UCSD-AML1 (cell line): ENCODE data around the gene KHK.

Experiments
- DNase-seq: peaks from one replicate; lab custom pipeline; 2025; ENCODE audit not compliant: unreplicated experiment; lab: John Stamatoyannopoulos, UW

Gene KHK

GRCh38 chr2:27086724-27087593, at the start of gene KHK:
Gene KHK, plus strand, starts transcription at chr2:27086772. Its CDS starts 488 bp downstream, at chr2:27087260.
- DNase-seq = no peak

- no peak for DNase-seq
These were observed 48.6 kb upstream of the KHK start for GRCh38 chr2:27038012-27038411.

DNA sequence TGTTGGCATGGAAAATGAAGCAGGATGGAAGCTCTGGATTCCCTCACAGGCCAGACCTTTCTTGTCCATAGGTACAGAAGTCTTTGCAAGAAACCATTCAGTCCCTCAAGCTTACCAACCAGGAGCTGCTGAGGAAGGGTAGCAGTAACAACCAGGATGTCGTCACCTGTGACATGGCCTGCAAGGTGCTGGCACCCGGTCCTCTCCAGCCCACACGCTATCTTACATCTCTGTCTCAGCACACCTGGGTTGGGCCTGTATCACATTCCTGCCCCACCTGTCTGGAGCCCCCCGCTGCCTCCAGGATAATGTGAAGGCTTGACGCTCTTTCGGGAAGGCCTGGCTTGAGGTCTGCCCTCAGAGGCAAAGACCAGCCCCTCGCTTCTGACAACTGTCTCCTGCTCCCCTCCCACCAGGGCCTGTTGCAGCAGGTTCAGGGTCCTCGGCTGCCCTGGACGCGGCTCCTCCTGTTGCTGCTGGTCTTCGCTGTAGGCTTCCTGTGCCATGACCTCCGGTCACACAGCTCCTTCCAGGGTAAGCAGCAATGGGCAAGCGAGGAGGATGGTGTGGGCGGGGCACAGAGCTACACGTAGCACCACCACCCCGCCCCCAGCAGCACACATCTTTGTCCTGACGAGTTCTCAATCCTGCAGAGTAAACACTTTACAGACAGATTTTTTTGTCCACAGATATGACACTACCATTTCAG, 47.8 kb upstream of the KHK start:
- DNase-seq = no peak

DNA sequence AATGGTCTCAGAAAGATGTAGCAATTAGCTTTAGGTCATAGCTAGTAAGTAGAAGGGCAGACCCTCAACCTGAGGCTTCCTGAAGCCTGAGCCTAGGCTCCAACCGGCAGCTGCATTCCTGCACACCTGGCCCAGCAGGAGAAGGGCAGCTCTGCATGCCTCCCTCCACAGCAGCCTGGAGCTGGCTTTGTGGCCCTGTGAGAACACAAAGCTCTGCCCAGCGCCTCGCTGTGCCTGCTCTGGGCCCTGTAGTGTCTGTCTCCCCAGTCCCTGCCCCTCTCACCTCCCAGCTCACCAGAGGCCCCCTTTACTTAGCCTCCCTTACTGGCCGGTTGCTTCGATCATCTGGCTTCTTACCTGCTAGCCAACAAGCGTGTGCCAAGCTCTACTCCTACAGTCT, 47.1 kb upstream of the KHK start:
- DNase-seq = no peak

- DNase-seq = no peak
These were observed 46.7 kb upstream of the KHK start for GRCh38 chr2:27039871-27040270.

DNA sequence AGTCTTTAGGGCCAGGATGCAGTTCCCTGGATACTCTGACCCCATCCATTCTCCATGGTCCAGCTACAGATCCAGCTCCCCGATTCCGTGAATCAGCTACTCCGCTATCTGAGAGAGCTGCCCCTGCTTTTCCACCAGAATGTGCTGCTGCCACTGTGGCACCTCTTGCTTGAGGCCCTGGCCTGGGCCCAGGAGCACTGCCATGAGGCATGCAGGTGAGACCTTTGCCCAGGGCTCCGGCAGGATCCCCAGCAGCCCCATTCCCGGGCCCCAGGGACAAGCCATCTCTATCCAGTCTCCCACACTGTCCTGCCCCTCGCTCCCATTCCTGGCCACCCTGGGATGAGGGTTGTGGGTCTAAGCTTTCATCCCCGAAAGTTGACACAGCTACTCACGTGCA, 46.3 kb upstream of the KHK start:
- DNase-seq = no peak

DNA sequence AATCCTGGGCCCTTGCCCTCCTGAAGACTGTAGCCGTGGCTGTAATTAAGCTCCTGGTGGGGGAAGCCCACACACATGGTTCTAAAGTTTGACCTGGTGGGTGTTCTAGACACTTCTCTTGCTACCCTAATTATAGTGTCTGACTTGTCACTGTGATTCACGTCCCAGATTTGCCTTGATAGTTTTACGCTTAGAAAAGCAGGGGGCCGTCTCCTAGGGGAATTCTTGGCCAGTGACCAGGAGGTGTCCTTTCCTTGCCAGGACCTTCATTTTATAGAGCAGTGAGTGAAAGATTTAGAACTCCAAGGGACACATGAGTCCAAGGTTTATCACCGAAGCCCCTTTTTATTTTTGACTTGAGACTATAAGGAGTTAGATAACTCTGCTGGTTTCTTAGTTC, 44.8 kb upstream of the KHK start:
- DNase-seq = no peak

- DNase-seq = no peak
These were observed 44.4 kb upstream of the KHK start for GRCh38 chr2:27042159-27042661.

- no peak for DNase-seq
These were observed 43.5 kb upstream of the KHK start for GRCh38 chr2:27042985-27043634.

GRCh38 chr2:27049422-27050280, 36.9 kb upstream of the KHK start:
- DNase-seq = peak; percentile 79

DNA sequence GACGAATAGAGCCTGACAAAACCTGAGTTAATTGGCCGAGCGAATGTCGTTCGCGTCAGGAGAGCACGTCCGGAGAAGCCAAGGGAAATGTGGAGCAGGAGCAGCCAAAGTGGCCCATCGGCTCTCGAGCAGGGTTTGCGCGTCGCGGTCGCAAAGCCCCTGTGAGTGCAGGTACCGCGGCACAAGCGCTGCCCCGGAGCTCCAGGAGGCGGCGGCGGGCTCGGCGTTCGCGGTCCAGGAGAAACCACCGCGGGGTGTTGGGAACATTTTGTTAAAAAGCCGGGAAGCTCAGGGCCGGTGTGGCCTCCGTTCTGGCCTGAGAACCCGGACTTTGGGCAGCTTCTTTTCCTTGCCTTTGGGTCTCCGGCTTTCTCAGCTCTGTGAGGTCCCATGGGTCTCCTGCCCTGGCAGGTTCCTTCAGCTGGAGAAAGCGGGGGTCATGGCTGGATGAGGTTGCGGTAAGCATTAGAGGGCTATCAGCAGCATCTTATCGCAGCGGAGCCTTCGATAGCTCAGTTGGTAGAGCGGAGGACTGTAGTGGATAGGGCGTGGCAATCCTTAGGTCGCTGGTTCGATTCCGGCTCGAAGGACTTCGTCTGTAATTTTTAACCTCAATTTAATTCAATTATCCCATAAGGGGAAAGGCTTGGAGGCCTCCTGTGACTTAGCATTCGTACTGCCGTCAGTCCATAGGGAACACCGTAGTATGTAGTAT, 36.1 kb upstream of the KHK start:
- peak; percentile 95 for DNase-seq

- DNase-seq = peak; percentile 94
These were observed 35.3 kb upstream of the KHK start, which contains the start of gene AGBL5 for GRCh38 chr2:27050996-27051901. Gene AGBL5, plus strand, starts transcription at chr2:27051668. Its CDS starts 1,291 bp downstream, at chr2:27052959.

DNA sequence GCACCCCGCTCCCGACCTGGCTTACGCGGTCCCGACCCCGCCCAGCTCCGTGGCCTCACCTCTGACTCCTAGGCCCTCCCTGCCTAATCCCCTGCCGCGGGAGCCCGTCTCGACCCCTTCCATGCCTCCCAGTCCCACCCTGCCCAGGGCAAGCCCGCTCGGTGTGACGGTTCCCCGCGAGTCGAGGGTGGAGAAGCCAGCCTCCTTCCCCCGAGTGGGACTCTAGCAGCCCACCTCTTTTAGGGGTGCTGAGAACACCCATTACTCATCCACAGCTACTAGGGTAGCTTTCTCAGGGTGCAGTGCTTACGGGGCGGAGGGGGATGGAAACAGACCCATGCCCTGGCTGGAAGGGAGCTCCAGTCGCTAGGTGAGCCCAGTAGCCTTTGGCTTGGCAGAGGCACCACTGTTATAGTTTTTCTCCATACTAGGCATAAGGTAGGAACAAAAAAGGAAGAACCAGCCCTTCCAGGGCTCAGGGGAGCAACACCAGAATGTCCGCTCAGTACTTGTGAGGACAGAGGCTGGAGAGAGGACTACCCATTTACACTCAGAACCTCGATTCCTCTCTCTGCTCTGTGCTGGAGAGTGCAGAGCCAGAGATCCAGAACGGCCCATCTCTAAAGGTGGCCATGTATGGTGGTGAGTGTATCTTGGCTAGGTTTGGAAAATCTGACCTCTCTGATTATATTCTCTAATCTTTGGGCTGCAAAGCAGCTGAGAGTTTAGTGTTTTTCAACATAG, 34.5 kb upstream of the KHK start:
- DNase-seq = no peak

DNA sequence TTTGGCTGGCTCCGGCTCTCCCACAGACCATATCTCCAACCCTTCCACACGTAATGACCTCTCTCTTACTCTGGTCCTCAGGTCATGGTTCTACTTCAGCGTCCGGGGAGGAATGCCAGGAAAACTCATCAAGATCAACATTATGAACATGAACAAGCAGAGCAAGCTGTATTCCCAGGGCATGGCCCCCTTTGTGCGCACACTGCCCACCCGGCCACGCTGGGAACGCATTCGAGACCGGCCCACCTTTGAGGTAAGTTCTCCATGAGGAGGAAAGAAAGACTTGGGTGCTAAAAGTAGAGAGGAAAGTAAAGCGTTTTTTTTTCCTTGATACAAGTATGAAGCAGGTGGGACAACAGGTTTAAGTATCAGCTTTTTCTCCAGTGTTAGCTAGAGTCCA, 33.3 kb upstream of the KHK start:
- no peak for DNase-seq

GRCh38 chr2:27053776-27054175, 32.8 kb upstream of the KHK start:
- DNase-seq = no peak

DNA sequence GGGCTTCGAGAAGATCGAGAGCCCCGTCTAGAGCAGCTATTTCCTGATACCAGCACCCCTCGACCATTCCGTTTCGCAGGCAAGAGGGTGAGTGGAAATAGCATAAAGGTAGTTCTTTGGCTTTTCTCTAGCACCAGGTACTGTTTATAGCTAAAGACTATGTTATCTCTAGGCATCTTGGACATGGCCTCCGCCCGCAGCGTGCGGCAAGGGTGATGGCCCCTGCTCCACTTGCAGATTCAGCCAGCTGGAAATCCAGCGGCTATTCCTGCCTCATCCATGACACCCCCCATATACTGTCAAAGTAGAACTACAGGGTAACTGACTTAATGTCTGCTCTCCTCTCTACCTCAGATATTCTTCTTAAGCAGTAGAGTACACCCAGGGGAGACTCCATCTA, 31.9 kb upstream of the KHK start:
- DNase-seq = no peak

DNA sequence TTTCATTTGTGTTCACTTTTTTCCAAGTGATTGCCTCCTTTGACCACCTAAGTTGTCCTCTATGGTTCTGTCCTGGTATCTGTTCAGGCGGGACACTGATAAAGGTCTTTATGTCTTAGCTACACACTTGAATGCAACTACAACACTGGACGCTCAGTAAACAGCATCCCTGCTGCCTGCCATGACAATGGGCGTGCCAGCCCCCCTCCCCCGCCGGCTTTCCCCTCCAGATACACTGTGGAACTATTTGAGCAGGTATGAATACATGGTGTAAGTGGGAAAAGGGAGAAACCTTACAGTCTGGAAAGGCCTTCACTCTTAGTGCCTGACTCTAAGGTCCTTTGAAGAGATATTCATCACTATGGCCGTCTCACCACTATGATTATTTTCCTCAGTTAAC, 29.4 kb upstream of the KHK start:
- DNase-seq = no peak

DNA sequence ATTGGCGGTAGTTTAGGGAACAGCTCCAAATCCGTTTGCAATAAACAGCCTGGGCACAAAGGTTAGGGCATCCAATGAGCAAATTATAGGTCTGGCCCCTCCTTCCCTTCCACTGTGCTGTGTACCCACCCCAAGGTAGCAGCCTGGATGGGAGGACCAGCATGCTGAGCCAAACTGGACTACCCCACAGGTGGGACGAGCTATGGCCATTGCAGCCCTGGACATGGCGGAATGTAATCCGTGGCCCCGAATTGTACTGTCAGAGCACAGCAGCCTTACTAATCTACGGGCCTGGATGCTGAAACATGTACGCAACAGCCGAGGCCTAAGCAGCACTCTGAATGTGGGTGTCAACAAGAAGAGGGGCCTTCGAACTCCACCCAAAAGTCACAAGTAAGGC, 28.4 kb upstream of the KHK start:
- DNase-seq = no peak
